ENCODE measurements around the gene NR1I3.

GRCh38 chr1:161282991-161283390, 45.0 kb upstream of the NR1I3 start:
- TF ChIP-seq CTCF (IDR thresholded peaks at IDR 0.05), result no peak
- no peak for TF ChIP-seq POLR2A (IDR thresholded peaks at IDR 0.05)
